Panc1 (cell line): Measurements from ENCODE around the gene CACNA2D3.

Source experiments
- CTCF ChIP-seq: fragments of 450-650 bp; IDR thresholded peaks from 2 replicates; pipeline ENCODE4 v1.5.1; 2017; ENCODE audit warnings: mild to moderate bottlenecking
- POLR2AphosphoS5 ChIP-seq: IDR thresholded peaks from 2 replicates; pipeline ENCODE4 v1.6.1; 2012; ENCODE audit warnings: mild to moderate bottlenecking, low read depth, low read length, moderate library complexity
- REST ChIP-seq, 2 experiments: IDR thresholded peaks; 2 replicates each; pipeline ENCODE4 v1.6.1; 2011 to 2012; ENCODE audit warnings: low read depth in 2 of 2, control low read depth in 1 of 2, low read length in 1 of 2, mild to moderate bottlenecking in 1 of 2, moderate library complexity in 1 of 2; ENCODE audit not compliant: insufficient read depth in 1 of 2
- SIN3A ChIP-seq: IDR thresholded peaks from 2 replicates; pipeline ENCODE4 v1.6.1; 2012; ENCODE audit warnings: low read depth, mild to moderate bottlenecking, low read length, moderate library complexity, borderline replicate concordance; ENCODE audit not compliant: insufficient read depth

GRCh38 chr3:54847361-54847760 lies 725.0 kb downstream of the CACNA2D3 start:
- TF ChIP-seq CTCF (no peak), SIN3A (no peak), POLR2AphosphoS5 (no peak), REST (IDR thresholded peaks at IDR 0.05; ENCODE audit: insufficient read depth in 1 of 2, low read depth in 2 of 2, low read length in 1 of 2) (no peak)
